HL-60/S4 treated with phorbol 12-myristate 13-acetate at 8.2 ng/mL for 4 days and 3 days (cell line): ENCODE results near the gene TNS3.
"Not testable (repeated sequence)": the region's sequence is repeated elsewhere in the genome, so short reads cannot be mapped to it uniquely, and the experiment has no call there.

Experiments
- in situ Hi-C: fragments of 300-500 bp; cut with MboI; formaldehyde crosslinking; loops from 2 replicates; pipeline ENCODE4 v1.15.0; 2022; ENCODE audit warnings: low sequenced_read_pairs

The TNS3 gene

DNA sequence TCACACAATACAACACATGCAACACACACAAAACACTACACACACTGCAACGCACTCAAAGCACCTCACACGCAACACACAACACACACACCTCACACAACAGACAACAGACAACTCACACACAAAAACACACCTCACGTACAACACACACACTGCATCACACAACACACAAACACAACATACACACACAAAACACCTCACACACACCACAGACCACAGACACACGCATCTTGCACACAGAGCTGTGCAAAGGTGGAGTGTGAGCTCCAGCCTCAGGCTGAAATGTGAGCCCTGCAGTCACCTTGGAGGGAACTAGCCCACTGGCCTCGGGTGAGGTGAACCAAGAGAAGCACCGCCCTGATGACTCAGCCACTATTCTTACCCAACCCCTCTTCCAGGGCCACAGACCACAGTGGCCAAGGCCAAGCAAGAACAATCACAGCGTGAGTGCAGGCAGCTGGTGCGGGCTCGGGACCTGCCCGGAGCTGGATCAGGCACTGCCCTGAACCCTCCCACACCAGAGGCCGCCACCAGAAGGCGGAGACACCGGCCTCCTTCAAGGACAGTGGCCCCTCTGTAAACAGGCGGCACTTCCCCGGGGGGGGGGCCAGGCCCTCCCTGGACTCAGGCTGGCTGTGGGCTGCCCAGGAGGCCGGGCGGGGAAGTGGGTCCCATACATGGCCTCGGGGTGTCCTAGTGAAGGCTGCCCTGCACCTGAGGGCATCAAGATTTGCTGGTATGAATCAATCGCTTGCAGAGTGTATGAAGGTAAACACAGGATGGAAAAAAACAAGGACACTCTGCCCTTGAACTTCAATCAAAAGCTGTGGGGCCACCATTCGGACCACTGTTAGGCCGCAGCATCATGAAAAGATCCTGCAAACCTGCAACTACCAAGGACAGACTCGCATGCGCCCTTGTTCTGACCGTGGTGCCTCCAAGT is 106.7 kb downstream of the TNS3 start:
- in situ Hi-C loops, result no loop called here

- in situ Hi-C loops, result no loop called here
Observed at GRCh38 chr7:47474211-47474936, 107.5 kb downstream of the TNS3 start.

DNA sequence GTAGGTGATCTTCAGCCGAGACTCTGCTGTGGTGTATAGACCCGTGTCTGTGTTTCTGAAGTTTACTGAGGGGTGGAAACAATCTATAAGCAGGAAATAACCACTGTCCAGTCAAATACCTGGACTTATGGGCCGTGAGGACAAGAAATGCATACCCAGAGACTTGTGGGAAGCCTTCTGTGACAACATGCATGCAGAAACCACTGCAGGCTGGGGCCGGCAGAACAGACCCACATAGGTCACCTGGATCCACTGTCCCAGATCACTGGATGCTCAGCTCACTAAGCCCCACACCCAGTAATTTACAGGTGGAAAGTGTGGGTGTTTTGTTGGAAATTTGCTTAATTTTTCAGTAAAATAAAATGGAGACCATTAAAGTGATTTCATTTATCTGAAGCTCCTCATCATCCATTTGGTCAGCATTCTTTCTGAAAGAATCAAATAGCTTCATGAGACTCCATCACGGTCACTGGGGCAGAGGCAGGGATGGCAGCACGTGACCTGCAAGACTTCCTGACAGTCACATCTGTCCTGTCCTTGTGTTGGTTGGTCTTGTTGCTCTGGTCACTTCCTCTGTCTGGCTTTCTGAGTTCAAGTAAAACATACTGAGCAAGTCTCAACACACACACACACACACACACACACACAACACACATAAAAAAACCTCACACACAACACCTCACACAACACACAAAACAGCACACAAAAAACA is 108.3 kb downstream of the TNS3 start:
- in situ Hi-C loops, result no loop called here

DNA sequence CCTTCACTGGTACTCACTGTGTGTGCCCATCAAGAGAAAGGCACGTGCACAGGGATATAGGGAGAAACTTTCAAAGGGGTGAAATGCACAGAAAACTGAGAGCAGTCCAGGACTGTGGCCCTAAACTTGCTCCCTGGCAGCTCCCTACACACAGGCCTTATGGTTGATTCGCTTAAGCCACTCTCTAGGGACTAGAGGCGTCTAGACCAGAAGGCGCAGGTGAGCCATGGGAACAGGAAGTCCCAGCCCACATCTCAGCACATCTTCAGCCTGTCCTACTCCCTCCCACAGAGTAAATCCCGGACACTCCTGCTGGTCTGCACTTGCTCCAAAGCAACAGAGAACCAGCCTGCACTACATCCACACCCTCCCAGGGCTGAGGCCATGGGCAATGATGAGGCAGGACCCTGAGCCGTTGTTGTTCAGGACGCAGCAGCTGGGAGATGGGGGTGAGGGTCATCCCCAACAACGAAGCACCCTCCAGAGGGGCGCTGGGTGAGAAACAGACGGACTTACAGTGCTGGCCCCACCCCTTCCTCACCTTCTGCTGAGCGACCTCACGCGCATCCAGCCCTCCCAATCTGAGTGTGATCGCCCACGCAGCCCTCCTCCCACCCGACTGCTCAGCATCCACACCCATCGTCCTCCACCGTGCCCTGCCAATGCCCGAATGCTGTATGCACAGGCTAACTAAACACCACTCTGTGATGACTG is 109.3 kb downstream of the TNS3 start:
- in situ Hi-C loops, result no loop called here

DNA sequence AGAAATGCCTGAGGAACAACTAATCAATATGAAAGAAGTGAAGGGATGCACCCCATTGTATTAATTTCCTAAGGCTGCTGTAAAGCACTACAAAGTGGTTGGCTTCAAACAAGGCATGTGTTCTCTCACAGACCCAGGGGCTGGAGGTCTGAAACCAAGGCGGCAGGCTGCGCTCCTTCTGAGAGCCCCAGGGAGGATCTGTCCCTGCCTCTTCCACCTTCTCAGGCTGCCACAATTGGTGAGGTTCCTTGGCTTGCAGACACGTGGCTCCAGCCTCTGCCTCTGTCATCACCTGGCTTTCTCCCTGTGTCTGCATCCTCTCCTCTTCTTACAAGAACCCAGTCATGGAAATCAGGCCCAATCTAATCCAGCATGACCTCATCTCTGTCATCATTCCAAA is 110.1 kb downstream of the TNS3 start:
- in situ Hi-C loops, result no loop called here

DNA sequence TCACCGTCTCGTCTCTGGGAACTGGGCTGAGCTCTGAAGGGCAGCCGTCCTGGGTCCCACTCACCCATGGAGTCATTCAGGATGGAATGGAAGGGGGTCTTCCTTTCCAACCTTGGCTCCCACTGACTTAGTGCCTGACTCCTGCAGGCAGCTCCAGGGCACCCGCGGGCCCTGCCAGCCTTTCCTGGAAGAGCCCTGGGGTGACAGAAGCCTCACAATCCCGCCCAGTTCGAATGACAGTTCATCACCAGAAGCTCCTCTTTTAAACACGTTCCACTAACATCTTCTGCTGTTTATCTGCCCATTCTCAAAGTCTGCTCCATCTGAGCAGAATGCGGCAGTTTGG is 110.6 kb downstream of the TNS3 start:
- in situ Hi-C loops, result no loop called here

DNA sequence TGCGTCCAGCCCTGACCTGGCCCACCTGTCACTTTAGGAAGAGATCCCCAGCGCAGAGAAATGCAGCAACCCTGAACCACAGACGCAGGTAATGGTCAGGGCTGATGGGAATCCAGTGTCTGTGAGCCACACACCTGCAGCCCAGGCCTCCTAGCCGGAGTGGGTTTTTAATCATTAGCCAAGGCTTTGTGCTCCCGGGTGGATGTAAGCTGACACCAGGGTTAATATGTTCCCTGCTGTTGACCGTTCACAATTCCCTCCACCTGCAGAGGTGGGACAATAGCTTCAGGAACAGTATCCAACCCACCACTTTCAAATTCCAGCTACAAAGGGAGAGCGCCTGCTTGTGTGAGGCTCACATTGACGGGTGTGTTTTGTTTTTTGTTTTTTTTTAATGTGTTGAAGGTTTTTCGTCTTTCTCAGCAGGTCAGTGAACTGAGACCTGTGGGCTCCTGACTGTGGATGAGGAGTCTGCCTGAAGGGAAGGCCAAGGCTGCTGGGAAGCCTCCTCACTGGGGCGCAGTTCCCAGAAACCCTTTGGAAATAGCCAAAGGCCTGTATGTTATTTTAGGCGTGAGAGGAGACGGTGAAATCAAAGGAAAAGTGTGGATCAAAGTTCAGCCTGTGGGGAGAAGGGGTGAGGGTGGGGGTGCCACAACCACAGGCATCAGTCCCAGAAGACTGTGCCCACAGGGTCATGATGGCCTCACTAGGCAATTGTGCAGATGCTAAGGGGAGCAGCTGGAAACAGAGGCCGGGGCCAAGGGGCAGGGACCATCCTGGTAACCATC is 111.1 kb downstream of the TNS3 start:
- in situ Hi-C loops, result no loop called here

DNA sequence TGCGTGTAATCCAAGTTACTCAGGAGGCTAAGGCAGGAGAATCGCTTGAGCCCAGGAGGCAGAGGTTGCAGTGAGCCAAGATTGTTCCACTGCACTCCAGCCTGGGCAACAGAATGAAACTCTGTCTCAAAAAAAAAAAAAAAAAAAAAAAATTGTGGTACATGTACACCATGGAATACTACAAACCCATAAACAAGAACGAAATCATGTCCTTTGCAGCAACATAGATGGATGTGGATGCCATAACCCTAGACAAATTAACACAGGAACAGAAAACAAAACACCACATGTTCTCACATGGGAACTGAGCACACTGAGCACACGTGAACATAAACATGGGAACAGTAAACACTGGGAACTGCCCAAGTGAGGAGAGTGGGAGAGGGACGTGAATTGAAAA is 112.1 kb downstream of the TNS3 start:
- in situ Hi-C loops, result not testable (repeated sequence)

DNA sequence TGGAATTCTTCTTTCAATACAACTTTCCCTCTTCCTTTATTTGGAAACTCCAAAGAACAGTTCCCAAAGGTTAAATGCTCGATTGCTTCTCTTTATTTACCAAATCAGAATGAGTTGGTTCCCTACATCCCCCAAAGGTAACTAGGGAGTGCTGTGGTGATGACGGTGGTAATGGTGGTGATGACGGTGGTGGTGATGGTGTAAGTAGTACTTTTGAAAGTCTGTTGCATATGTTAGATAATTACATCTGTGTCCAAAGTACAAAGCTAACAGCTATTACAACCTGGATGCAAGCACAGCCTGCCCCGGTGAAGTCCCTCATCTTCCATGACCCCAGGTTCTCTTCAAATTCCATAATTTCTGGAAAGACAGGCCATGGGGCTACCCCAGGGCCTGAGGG is 115.1 kb downstream of the TNS3 start:
- in situ Hi-C loops, result no loop called here

DNA sequence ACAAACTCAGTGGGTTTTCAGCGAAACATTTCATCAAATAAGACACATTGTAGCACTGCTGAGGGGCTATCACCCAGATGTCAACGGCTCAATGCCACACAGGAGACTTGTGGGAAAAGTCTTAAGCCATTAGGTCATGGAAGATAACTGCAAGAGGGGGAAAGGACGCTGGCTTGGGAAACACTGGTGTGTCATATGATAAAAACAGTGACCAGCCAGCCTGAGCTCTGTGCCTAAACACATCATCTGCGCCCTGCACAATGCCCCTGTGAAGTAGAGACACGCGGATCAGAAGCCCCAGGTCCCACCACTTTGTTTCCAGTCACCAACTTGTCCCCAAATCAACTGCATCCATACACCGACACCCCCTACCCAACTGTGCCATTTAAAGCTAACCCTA is 116.7 kb downstream of the TNS3 start:
- in situ Hi-C loops, result no loop called here

GRCh38 chr7:47464266-47464665 is 117.6 kb downstream of the TNS3 start:
- in situ Hi-C loops, result no loop called here

DNA sequence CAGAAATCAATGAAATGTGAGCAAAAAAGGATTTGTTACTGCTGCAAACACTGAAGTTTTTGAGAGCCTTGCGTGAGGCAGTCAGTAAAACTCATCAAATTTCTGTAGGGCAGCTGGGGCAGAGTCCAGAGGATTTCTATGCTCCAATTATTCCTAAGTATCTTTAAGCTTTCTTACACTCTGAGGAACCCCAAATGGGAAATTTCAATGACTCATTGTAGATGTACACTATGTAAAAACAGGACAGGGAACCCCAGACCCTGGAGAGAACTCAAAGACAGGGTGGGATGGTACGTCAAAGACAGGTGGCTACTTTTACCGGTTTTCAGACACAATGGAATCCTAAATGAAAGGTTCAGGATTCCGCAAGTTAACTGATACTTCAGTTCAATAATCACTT is 120.2 kb downstream of the TNS3 start:
- in situ Hi-C loops, result no loop called here

- in situ Hi-C loops, result no loop called here
Observed at GRCh38 chr7:47461161-47461560, 120.8 kb downstream of the TNS3 start.

- in situ Hi-C loops, result no loop called here
Observed at GRCh38 chr7:47460251-47460989, 121.5 kb downstream of the TNS3 start.

- in situ Hi-C loops, result no loop called here
Observed at GRCh38 chr7:47458486-47458885, 123.4 kb downstream of the TNS3 start.

DNA sequence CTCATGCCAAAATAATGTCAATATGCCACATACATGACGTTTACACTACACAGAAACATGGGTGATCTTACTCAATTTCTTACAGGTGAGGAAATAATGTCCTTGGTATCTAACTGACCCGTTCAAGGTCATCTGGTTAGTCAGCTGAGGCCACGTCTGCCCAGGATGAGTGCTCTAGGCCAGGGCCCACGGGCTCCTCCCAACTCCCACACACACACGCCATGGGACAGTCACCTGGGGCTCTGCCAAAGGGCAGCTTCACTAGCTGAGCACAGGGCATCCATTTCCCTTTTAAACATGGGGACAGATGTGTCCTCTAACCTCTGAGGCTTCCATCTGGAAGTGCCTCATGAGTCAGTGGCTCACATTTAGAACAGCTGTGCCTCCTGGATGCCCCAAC is 123.9 kb downstream of the TNS3 start:
- in situ Hi-C loops, result no loop called here

- in situ Hi-C loops, result no loop called here
Observed at GRCh38 chr7:47456210-47456955, 125.5 kb downstream of the TNS3 start.

- in situ Hi-C loops, result no loop called here
Observed at GRCh38 chr7:47455872-47456185, 126.1 kb downstream of the TNS3 start.
